CD14-positive monocyte (primary cell): Measurements from ENCODE around the gene CIB1. TPM values are rescaled to one million over a fixed set of nuclear protein-coding genes. Genes with fewer than 3 reads are reported as not detected.
A peak's percentile ranks its signal among the peaks of the same experiment; 100 is the strongest.

Experiments
- DNase-seq, 3 donors: peaks; one replicate each; pipeline ENCODE4 v3.0.0-alpha.2; 2011 to 2022
- H2AFZ ChIP-seq: 2 replicates; pipeline ENCODE4 v1.6.0; 2012; ENCODE audit warnings: mild to moderate bottlenecking, low read depth, low read length, inconsistent platforms; ENCODE audit not compliant: insufficient read depth, poor library complexity, severe bottlenecking
- H3K27ac ChIP-seq, 2 donors: 1 replicate in 1 of 2; 2 replicates in 1 of 2; pipeline ENCODE4 v1.5.1; 2012 to 2013; ENCODE audit warnings: low read length in 2 of 2, control low read depth in 1 of 2, inconsistent platforms in 1 of 2, low read depth in 1 of 2, mild to moderate bottlenecking in 1 of 2
- H3K27me3 ChIP-seq, 2 donors: one replicate each; pipeline versions ENCODE4 v1.6.0 to v1.6.1; 2011 to 2013; ENCODE audit warnings: low read length in 2 of 2; ENCODE audit not compliant: control insufficient read depth in 2 of 2, insufficient read depth in 2 of 2
- H3K36me3 ChIP-seq, 2 donors: replicated peaks in 1 of 2; 1 replicate in 1 of 2; 2 replicates in 1 of 2; pipeline versions ENCODE4 v1.5.1 to v1.6.1; 2012 to 2013; ENCODE audit warnings: low read length in 2 of 2, control low read depth in 1 of 2, inconsistent platforms in 1 of 2, mild to moderate bottlenecking in 1 of 2; ENCODE audit not compliant: insufficient read depth in 2 of 2, control insufficient read depth in 1 of 2
- H3K4me1 ChIP-seq, 2 donors: 1 replicate in 1 of 2; 2 replicates in 1 of 2; pipeline versions ENCODE4 v1.5.1 to v1.6.1; 2012 to 2013; ENCODE audit warnings: low read length in 2 of 2, control low read depth in 1 of 2, inconsistent platforms in 1 of 2, mild to moderate bottlenecking in 1 of 2, moderate library complexity in 1 of 2; ENCODE audit not compliant: insufficient read depth in 2 of 2, control insufficient read depth in 1 of 2
- H3K4me2 ChIP-seq: replicated peaks from 2 replicates; pipeline ENCODE3; 2012; ENCODE audit warnings: low read length, moderate library complexity, mild to moderate bottlenecking; ENCODE audit not compliant: poor library complexity, severe bottlenecking; ENCODE audit errors: extremely low read depth
- H3K4me3 ChIP-seq, 3 experiments: fragments of 200-600 bp in 1 of 3; sonication (generic) in 1 of 3; replicated peaks in 1 of 3; 1 replicate in 2 of 3; 2 replicates in 1 of 3; pipeline ENCODE4 v1.5.1; 2011 to 2013; ENCODE audit warnings: low read length in 3 of 3, mild to moderate bottlenecking in 3 of 3, control low read depth in 2 of 3, low read depth in 2 of 3, inconsistent platforms in 1 of 3, moderate library complexity in 1 of 3
- H3K79me2 ChIP-seq: 2 replicates; pipeline ENCODE4 v1.6.0; 2012; ENCODE audit warnings: mild to moderate bottlenecking, control low read depth, inconsistent platforms, low read length, moderate library complexity; ENCODE audit not compliant: insufficient read depth
- H3K9ac ChIP-seq: 2 replicates; pipeline ENCODE4 v1.6.0; 2017; ENCODE audit warnings: low read length, mild to moderate bottlenecking; ENCODE audit not compliant: insufficient read depth, poor library complexity, severe bottlenecking
- H3K9me3 ChIP-seq, 2 donors: replicated peaks in 1 of 2; 1 replicate in 1 of 2; 2 replicates in 1 of 2; pipeline versions ENCODE4 v1.5.1 to v1.6.1; 2012 to 2013; ENCODE audit warnings: low read length in 2 of 2, control low read depth in 1 of 2; ENCODE audit not compliant: control insufficient read depth in 1 of 2, insufficient read depth in 1 of 2
- H4K20me1 ChIP-seq: 2 replicates; pipeline ENCODE4 v1.6.0; 2012; ENCODE audit warnings: mild to moderate bottlenecking, low read length, control low read depth, moderate library complexity; ENCODE audit not compliant: insufficient read depth
- H3K27ac Mint-ChIP-seq, 7 donors: one replicate each; pipeline ENCODE4 v1.8.0; 2020; ENCODE audit warnings: mild to moderate bottlenecking in 7 of 7, mixed read lengths in 7 of 7, moderate library complexity in 6 of 7, inconsistent platforms in 2 of 7
- H3K27me3 Mint-ChIP-seq, 3 donors: one replicate each; pipeline ENCODE4 v1.8.0; 2021 to 2022; ENCODE audit warnings: low read depth in 3 of 3, mild to moderate bottlenecking in 3 of 3, mixed read lengths in 3 of 3, moderate library complexity in 3 of 3, inconsistent platforms in 1 of 3
- H3K36me3 Mint-ChIP-seq, 2 donors: one replicate each; pipeline ENCODE4 v1.8.0; 2020; ENCODE audit warnings: mixed read lengths in 2 of 2, inconsistent platforms in 1 of 2, mild to moderate bottlenecking in 1 of 2
- H3K4me1 Mint-ChIP-seq: one replicate; pipeline ENCODE4 v1.8.0; 2020; ENCODE audit warnings: mild to moderate bottlenecking, mixed read lengths
- H3K4me3 Mint-ChIP-seq, 2 donors: one replicate each; pipeline ENCODE4 v1.8.0; 2020; ENCODE audit warnings: mild to moderate bottlenecking in 2 of 2, mixed read lengths in 2 of 2, moderate library complexity in 1 of 2
- H3K9me3 Mint-ChIP-seq, 7 donors: one replicate each; pipeline ENCODE4 v1.8.0; 2020 to 2022; ENCODE audit warnings: mixed read lengths in 7 of 7, mild to moderate bottlenecking in 6 of 7, moderate library complexity in 6 of 7, inconsistent platforms in 2 of 7
- WGBS: methylation state at CpG from one replicate; pipeline ENCODE4 v1.1.5; 2013; ENCODE audit warnings: missing lambda C conversion rate; ENCODE audit not compliant: insufficient coverage; 5-methylcytosine and 5-hydroxymethylcytosine counted together
- intact Hi-C, 2 donors: fragments of 100-400 bp; cut with micrococcal nuclease; formaldehyde crosslinking; loops; one replicate each; pipeline versions ENCODE4 v1.15.0 to v1.15.1; 2023
- polyA plus RNA-seq, 3 donors: library from polyadenylated mRNA; depleted of rRNA in 1 of 3; unstranded in 2 of 3; stranded (reverse) in 1 of 3; fragments of 300-500 nt in 2 of 3; fragments of >200 nt in 1 of 3; fragmentation: Illumina TruSeq in 2 of 3; gene quantifications; 1 replicate in 2 of 3; 2 replicates in 1 of 3; pipeline ENCODE4 v1.2.3, GENCODE V29; 2012 to 2021
- TF ChIP-seq, protein P1 (sequence below): fragments of 200-600 bp; IDR thresholded peaks from one replicate; pipeline ENCODE4 v1.8.0; 2022; ENCODE audit warnings: antibody characterized with exemption, mild to moderate bottlenecking

CIB1 gene
- polyA plus RNA-seq, 3 donors: 77.5 to 197 (median 169) TPM

DNA sequence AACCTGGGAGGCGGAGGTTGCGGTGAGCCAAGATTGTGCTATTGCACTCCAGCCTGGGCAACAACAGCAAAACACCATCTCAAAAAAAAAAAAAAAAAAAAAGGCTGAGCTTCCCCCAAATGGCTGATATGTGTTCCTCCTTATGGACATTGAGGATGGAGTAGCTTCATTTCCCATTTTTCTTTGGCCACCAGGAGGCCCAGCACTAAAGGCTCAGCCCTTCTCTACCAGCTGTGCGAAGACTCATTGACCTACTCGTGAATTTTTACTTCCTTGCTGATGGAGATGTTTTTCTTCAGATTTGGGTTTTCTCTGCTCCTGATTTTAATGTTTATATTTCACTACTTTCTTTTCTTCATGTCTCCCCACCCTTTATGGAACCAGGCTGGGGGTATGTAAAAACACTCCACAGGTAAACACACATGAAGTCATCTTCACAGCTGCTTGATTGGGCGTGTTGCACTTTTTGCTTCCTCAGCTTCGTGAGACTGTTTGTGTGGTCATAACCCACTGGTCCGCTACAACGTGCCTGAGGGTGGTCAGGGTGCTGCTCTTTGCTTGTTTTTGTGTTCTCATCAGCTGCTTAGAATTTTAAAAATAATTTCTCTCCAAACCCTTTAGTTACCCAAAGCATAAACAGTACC lies 19.1 kb downstream of the CIB1 start:
- WGBS: no CpG with 5 or more reads among the region's 8 CpGs
- Histone ChIP-seq H4K20me1 (peaks cover 97% of the 10 kb centered on the region), H3K4me3 (no peak overlapping the region), H3K9me3 (no peaks in the 10 kb centered on the region), H3K27ac (peak overlapping the region in 1 of 2 donors; percentile 4), H2AFZ (no peak overlapping the region), H3K27me3 (no peaks in the 10 kb centered on the region), H3K79me2 (peaks cover 73% of the 10 kb centered on the region), H3K36me3 (peaks cover 43 to 82% of the 10 kb centered on the region in 2 donors), H3K4me2 (no peak overlapping the region), H3K4me1 (peaks cover 21 to 35% of the 10 kb centered on the region in 2 donors), H3K9ac (no peak overlapping the region)
- intact Hi-C loops: no loop called here
- TF ChIP-seq, protein P1, sequence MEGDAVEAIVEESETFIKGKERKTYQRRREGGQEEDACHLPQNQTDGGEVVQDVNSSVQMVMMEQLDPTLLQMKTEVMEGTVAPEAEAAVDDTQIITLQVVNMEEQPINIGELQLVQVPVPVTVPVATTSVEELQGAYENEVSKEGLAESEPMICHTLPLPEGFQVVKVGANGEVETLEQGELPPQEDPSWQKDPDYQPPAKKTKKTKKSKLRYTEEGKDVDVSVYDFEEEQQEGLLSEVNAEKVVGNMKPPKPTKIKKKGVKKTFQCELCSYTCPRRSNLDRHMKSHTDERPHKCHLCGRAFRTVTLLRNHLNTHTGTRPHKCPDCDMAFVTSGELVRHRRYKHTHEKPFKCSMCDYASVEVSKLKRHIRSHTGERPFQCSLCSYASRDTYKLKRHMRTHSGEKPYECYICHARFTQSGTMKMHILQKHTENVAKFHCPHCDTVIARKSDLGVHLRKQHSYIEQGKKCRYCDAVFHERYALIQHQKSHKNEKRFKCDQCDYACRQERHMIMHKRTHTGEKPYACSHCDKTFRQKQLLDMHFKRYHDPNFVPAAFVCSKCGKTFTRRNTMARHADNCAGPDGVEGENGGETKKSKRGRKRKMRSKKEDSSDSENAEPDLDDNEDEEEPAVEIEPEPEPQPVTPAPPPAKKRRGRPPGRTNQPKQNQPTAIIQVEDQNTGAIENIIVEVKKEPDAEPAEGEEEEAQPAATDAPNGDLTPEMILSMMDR: peak; percentile 35
- Mint-ChIP-seq H3K36me3 (peaks cover 47 to 77% of the 10 kb centered on the region in 2 donors), H3K27me3 (peaks cover 0 to 2% (median 0%) of the 10 kb centered on the region in 3 donors), H3K4me3 (no peak overlapping the region), H3K4me1 (peaks cover 42% of the 10 kb centered on the region), H3K27ac (peak overlapping the region in 3 of 7 donors; percentile 47 to 67 (median 65)), H3K9me3 (peaks cover 0 to 2% (median 0%) of the 10 kb centered on the region in 7 donors)
- peak in 1 of 3 donors; percentile 34 for DNase-seq

DNA sequence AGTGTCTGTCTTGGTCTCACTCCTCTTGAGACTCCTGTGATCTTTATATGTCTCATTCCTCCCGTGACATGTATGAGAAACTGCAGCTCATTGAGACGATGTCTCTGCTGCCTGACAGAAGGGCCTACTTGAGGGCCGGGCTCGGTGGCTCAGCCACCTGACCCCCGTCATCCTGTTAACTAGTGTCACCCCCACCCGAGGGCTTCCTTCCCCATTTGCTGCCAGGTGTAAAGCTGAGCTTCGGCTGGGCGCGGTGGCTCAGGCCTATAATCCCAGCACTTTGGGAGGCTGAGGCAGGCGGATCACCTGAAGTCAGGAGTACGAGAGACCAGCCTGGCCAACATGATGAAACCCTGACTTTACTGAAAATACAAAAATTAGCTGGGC lies 19.9 kb downstream of the CIB1 start:
- Histone ChIP-seq H4K20me1 (peaks cover 95% of the 10 kb centered on the region), H3K4me2 (no peak overlapping the region), H3K79me2 (peaks cover 80% of the 10 kb centered on the region), H3K27me3 (no peaks in the 10 kb centered on the region), H2AFZ (no peak overlapping the region), H3K4me1 (peaks cover 21 to 39% of the 10 kb centered on the region in 2 donors), H3K4me3 (no peak overlapping the region), H3K36me3 (peaks cover 42 to 80% of the 10 kb centered on the region in 2 donors), H3K9ac (no peak overlapping the region), H3K9me3 (no peaks in the 10 kb centered on the region), H3K27ac (no peak overlapping the region)
- 51% methylated on average over 9 of the region's 11 CpGs for WGBS
- H3K27me3 Mint-ChIP-seq: peaks cover 0 to 2% (median 0%) of the 10 kb centered on the region in 3 donors
- no peak for DNase-seq
- TF ChIP-seq, protein P1: no peak
- peaks cover 50 to 80% of the 10 kb centered on the region in 2 donors for H3K36me3 Mint-ChIP-seq
- peak overlapping the region in 3 of 7 donors; percentile 42 to 80 (median 73) for H3K27ac Mint-ChIP-seq
- peaks cover 47% of the 10 kb centered on the region for H3K4me1 Mint-ChIP-seq
- intact Hi-C loops: no loop called here
- H3K9me3 Mint-ChIP-seq: peaks cover 0 to 2% (median 0%) of the 10 kb centered on the region in 7 donors
- H3K4me3 Mint-ChIP-seq: no peak overlapping the region
